GM19452 (cell line): ENCODE results near the gene ZNF780A.
A peak's percentile ranks its signal among the peaks of the same experiment; 100 is the strongest.
"Not testable (repeated sequence)": the region's sequence is repeated elsewhere in the genome, so short reads cannot be mapped to it uniquely, and the experiment has no call there.

Experiments used
- ATAC-seq: cut with Tn5 transposase; IDR thresholded peaks from one replicate; pipeline ENCODE4 v1.9.1; 2021; ENCODE audit not compliant: unreplicated experiment

ZNF780A gene

DNA sequence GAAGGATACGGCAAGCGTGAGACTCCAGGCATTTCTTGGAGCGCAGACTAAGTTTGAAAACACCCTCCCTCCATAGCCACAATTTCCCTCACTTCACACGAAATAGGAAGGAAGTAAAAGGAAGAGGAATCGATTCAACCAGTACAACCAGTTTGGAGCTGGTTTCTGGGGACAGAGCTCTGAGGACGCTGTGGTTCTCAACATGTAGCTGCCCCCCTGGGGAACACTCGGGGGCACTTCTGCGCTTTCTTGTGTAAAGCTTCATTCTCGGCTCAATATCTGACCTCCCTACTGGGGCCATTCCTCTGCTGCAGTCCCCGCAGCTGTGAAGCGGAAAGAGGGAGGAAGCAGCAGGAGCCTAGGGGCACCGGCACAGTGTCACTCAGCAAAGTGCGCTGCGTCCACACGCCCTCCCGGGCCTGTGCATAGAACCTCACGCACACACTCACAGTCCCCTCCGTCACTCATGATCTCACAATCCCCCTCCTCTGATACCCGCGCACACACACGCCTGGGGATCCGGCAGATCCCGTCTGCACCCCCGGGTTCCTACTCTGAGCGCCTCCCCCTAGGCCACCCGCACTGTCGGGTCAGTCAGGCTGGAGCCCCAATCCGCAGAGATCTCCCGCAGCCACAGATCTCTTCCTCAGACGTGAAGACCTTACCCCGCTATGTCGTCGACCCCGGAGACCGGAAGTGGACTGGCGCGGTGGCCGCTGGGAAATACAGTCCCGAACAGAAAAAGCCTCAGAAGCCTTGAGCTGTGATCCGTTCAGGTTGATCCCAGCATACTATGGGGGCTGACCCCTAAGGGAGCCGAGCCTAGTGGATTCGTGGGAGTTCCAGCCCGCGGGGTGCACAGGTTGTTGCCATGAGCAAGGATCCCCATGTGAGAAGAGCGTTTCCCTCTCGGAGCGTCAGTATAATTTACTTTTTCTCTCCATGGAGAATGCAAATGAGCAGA lies at the start of gene ZNF780A:
Gene ZNF780A (minus strand): TSS at position 703 of the 964 bp plus-strand sequence. CDS start 6,190 bp downstream, outside the sequence.
- ATAC-seq: peak; percentile 78

DNA sequence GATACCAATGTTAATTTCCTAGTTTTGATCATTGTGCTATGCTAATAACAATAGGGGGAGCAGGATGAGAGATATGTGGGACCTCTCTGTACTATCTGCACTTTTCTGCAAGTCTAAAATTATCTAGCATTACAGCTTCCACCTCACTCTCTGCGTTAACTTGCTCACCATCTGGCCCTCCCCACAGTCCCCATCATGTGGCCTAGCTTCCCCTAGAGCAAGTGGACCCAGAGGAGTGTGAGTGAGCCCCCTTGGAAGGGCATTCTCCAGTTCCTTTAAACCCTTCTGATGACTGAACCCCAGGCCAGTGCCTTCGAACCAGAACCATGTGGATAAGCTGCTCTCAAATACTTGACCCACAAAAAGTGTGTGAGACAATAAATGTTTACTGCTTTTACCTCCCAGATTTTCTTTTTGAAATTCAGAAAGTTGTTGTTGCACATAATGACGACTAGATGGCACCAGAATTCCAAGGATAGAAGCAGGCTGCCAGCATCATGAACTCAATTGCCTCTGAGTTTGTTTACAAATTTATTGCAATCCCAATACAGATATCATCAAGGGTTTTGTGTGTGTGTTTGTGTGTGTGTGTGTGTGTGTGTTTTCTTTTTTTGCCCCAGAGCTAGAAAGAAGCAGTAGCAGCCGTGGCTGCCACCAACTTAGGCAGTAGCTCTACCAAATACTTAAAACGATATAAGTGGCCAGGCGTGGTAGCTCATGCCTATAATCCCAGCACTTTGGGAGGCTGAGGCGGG lies 49.0 kb upstream of the ZNF780A start:
- ATAC-seq: no peak

DNA sequence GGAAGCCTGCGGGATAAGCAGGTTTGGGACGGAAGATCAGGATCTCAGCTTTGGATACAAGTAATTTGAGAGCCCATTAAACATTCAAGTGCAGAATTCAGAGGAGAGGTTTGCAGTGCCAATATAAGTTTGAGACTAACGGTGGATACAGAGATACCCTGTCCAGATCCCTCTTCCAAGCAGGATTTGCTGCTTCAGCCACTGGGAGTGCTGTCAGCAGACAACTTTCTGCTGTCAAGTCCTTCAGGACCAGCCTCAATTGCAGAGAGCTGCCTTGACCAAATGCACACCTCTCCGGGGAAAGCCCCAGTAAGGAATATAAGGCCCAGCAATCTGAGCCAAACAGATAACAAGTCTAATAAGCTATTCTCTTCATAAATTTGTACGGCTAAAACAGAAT lies 46.1 kb upstream of the ZNF780A start:
- no peak for ATAC-seq

DNA sequence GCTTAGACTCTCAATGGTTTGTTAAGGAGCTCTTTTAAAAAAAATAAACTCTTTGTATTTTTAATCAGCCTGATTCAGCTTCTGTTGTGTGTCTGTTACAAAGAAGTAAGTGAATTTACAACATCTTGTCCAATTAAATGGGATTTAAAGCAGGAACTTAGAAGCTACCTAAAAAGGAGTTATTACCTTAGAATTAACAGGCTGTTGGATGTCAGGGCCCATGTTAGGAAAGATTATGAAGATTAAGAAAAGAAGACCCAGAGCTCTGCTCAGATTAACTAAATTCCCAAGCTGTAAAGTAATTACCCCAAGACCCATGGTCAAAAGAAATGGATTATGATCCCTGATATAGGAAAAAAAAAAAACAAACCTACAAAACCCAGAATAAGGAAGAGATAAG lies 44.1 kb upstream of the ZNF780A start:
- no peak for ATAC-seq

DNA sequence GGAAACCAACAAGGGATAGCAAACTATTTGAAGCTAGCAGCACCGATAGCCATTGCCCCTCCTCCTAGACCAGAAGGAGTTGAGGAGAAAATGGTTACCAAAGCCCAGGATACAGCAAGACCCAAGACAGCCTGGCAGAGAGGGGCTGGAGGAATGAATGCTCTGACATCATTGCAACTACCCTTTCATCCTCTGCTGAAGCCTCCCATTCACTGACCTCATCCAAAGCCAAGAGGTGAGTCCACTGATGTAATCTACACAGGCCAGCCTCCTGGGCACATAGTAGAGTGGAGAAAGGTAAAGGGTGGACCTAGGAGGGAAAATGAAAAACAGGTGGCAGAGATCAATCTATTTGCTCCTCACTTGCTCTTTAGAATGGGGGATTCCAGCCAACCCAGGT lies 42.7 kb upstream of the ZNF780A start:
- ATAC-seq: no peak

DNA sequence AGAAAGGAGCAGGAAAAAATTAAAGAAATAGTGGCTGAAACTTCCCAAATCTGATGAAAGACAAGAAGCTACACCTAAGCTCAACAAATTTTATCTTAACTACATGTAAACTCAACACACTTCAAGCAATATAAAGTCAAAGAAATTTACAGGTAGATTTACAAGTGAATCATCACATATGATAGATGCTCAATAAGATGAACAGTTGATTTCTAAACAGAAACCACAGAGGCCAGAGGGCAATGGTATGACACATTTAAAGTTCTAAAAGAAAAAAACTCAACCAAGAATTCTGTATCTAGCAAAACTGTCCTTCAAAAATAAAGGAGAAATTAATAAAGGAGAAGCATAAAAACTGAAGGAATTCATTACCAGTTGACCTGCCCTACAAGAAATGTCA lies 39.3 kb upstream of the ZNF780A start:
- no peak for ATAC-seq

DNA sequence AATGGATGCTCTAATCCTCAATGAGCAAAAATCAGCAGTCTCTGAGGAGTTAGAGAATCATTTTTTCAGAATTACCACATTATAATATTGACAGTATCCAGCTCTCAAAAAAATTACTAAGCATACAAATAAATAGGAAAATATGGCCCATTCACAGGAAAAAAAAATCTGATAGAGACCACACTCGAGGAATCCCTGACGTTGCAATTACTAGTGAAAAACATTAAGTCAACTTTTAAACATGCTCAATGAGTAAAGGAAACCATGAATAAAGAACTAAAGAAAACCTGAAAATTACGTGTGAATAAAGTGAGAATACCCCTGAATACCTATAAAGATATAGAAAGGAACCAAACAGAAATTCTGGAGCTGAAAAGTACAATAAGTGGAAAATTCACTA lies 38.7 kb upstream of the ZNF780A start:
- ATAC-seq: no peak

DNA sequence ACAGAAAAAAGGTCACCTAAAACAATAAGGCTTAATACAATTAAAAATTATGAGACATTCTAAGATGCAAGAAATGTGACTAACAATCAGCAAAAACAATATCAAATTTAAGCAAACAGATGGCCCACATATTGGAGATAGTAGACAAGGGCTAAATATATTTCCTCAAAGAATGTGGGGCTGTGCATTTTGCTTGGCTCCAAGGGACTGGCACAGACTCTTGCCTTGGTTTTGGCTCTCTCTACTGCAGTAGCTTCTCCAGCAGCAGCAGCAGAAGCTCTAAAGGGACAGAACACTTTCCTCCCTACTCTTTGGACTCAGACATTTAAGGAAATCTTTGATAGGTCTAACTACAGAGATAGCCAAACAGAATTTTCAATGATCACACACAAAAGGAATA lies 38.2 kb upstream of the ZNF780A start:
- ATAC-seq: no peak

DNA sequence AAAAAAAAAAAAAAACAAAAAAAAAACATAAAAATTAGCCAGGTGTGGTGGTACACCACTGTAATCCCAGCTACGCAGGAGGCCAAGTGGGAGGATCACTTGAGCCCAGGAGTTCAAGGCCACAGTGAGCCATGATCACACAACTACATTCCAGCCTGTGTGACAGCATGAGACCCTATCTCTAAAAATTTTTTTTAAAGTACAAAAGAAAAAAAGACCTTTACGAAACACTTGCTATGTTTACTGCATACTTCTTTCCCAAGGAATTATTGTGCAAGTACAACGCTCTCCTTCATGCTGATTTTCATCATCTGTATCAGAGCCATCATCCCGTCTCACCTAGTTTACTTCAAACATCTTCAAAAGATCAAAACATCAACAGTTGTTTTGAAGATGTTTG lies 28.6 kb upstream of the ZNF780A start:
- ATAC-seq: no peak

DNA sequence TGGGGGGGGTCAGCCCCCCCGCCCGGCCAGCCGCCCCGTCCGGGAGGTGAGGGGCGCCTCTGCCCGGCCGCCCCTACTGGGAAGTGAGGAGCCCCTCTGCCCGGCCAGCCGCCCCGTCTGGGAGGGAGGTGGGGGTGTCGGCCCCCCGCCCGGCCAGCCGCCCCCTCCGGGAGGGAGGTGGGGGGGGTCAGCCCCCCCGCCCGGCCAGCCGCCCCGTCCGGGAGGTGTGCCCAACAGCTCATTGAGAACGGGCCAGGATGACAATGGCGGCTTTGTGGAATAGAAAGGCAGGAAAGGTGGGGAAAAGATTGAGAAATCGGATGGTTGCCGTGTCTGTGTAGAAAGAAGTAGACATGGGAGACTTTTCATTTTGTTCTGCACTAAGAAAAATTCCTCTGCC lies 27.9 kb upstream of the ZNF780A start:
- not testable (repeated sequence) for ATAC-seq

DNA sequence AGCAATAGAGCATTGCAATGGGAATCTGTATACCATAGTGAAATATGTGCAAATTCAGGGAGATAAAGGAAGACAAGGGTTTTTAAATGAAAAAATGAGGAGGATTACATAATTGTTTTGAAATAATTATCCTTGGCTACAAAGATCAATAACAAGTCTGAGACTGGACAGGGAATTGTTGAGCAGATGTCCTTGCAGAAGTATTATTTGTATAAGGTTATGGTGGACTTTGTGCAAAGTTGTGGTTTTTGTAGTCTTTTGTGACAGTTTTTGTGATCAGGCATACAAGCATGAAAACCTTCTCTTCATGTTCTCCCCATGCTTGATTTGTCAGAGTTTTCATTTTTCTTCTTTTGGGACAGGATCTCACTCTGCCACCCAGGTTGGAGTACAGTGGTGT lies 25.3 kb upstream of the ZNF780A start:
- ATAC-seq: no peak

DNA sequence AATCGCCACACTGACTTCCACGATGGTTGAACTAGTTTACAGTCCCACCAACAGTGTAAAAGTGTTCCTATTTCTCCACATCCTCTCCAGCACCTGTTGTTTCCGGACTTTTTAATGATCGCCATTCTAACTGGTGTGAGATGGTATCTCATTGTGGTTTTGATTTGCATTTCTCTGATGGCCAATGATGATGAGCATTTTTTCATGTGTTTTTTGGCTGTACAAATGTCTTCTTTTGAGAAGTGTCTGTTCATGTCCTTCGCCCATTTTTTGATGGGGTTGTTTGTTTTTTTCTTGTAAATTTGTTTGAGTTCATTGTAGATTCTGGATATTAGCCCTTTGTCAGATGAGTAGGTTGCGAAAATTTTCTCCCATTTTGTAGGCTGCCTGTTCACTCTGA lies 23.4 kb upstream of the ZNF780A start:
- not testable (repeated sequence) for ATAC-seq

DNA sequence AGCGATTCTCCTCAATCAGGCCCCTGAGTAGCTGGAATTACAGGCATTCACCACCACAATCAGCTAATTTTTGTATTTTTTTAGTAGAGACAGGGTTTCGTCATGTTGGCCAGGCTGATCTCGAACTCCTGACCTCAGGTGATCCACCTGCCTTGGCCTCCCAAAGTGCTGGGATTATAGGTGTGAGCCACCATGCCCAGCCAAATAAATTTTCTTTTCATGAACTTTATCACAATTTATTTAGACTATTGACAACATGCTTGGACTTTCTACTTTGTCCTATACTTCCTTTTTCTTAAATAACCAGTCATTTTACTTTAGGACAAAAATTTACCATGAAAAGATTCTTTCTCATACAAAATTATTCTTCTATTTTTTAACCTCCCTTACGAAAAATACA lies 21.5 kb upstream of the ZNF780A start:
- ATAC-seq: not testable (repeated sequence)

DNA sequence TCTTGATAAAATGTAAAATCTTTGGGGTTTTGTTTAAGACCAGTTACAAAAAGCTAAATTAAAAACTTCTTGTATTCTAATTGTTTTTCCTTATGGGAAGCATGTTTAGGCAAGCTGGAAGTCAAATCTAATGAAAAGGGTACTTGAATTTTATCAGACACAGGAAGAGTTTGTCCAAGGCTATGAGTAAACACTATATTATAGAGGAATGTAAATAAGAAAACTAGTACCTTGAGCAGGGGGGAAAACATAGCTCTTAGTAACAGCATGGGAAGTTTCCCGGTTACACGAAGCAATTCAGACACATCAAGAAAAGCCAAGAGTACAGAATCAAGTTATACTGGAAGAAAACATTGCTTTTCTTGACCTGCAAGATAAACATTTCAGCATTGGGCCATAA lies 19.8 kb upstream of the ZNF780A start:
- no peak for ATAC-seq

DNA sequence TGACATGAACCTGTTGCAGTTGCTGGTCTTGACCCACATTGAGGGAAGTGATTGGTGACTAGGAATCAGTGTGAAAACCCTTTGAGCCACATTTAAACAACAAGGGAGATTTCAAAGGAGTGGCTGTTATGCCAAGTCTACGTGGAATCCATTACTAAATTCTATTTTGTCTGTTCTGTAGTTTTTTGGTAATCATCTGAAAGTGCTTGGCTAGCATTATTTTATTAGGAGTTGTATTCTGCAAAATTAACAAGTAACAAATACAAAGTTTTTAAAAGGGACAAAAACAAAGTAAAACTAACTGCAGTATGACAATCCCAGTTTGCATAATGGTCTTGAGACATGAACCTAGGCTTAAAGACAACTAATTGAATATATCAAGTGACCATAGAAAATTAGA lies 14.0 kb upstream of the ZNF780A start:
- no peak for ATAC-seq

DNA sequence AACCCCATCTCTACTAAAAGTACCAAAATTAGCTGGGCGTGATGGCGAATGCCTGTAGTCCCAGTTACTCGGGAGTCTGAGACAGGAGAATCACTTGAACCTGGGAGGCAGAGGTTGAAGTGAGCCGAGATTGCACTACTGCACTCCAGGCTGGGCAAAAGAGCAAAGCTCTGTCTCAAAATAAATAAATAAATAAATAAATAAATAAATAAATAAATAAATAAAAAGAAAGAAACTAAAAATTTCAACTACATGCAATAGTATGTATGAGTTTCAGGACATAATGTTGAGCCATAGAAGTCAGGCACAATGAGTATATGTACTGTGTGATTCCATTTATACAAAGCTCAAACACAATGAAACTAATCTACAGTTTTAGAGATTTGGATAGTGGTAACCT lies 12.9 kb upstream of the ZNF780A start:
- ATAC-seq: no peak

DNA sequence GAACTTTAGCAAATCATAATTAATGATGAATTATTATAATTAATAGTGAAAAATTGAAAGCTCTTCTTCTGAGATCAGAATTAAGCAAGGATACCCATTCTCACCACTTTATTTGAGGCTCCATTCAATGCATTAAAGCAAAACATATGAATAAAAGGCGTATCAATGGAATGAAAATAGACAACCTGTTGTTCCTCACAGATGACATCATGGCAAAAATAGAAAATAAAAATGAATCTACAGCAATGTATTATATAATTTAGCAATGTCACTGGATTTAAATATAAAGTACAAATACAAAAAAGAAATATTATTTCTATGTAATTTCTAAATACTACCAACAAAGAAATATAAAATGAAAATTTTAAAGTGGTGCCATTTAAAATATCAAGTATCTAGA lies 11.1 kb upstream of the ZNF780A start:
- no peak for ATAC-seq

DNA sequence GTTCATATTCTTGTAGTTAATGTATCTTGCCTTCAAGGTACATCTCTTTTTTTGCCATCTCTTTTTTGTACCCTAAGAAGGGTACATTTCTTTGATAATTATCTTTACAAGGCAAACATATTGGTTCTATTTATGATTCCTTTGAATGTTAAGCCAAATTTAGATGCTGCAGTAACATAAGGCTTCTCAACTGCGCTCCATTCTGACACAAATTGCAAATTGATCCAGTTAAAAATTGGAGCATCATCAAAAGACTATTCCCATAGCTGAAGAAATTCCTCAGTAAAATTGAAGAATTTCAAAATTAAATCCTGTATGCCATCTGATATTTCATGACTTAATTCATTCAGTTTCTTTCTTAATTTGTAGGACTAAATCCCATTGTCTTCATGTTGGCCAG lies 2.7 kb upstream of the ZNF780A start:
- no peak for ATAC-seq

DNA sequence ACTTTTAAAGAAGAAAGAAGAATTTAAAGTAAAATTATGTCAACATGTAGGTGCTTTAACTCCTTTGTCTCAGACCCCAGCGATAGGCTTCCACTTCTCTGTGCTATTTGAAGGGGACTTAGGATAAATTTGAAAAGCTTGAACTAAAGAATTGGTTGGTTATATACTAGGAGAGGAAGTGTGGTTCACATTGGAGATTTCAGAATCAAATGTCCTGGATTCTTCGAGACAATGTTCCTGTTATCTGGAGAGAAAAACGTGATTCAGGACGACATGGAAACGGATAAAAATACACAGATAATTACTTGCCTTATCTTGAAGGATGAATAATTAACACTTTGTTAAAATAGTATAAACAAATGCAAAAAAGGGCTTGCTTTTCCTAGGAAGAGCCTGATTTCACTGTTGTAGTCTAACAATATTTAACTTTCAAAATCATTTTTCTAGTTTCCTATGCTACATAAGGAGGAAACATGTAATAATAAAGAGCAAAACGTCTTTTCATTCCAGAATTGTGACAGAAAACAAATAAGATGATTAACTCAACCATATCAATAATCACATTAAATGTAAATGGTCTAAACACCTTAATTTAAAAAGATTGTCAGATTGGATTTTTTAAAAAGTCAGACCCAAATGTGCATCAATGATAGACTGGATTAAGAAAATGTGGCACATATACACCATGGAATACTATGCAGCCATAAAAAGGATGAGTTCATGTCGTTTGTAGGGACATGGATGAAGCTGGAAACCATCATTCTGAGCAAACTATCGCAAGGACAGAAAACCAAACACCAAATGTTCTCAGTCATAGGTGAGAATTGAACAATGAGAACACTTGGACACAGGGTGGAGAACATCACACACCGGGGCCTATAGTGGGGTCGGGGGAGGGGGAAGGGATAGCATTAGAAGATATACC lies 724 bp upstream of the ZNF780A start:
- ATAC-seq: no peak

DNA sequence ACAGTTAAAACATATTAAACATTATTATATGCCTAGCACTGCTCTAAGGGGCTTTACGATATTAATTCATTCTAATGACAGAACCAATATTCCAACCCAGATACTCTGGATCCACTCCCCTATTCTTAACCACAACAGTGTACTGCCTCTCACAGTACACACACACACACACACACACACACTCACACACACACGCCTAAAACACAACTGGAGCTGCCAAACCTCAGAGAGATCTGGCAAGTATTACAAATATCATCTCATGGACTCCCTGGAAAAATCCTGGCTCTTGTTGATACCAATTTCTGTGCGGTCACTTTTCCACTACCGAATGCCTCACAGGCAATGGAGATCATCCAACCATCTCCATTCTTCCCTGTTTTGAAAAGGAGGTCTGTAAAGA lies 1.3 kb downstream of the ZNF780A start:
- ATAC-seq: no peak
